Activated naive CD4-positive, alpha-beta T cell treated with anti-CD3 and anti-CD28 coated beads, Interleukin-2, amount 10 ng/mL, durations not matched to agents 7 days and 5 days (primary cell): Measurements from ENCODE around the gene PDLIM1.

ENCODE experiments used
- CTCF ChIA-PET: fragments of 350-600 bp; sonication (Branson Sonifier 250); formaldehyde crosslinking; loops from one replicate; lab custom pipeline; 2021; ENCODE audit warnings: antibody characterized with exemption; lab: Charles Lee
- DNase-seq: peaks from one replicate; pipeline ENCODE4 v3.0.0-alpha.2; 2020
- H3K27ac Mint-ChIP-seq: one replicate; pipeline ENCODE4 v1.8.0; 2021; ENCODE audit warnings: mild to moderate bottlenecking, moderate library complexity, mixed read lengths
- H3K27me3 Mint-ChIP-seq: one replicate; pipeline ENCODE4 v1.8.0; 2021; ENCODE audit warnings: mild to moderate bottlenecking, mixed read lengths
- H3K36me3 Mint-ChIP-seq: one replicate; pipeline ENCODE4 v1.8.0; 2021; ENCODE audit warnings: mixed read lengths
- H3K4me1 Mint-ChIP-seq: one replicate; pipeline ENCODE4 v1.8.0; 2021; ENCODE audit warnings: mixed read lengths
- H3K4me3 Mint-ChIP-seq: one replicate; pipeline ENCODE4 v1.8.0; 2021; ENCODE audit warnings: mild to moderate bottlenecking, moderate library complexity, mixed read lengths
- H3K9me3 Mint-ChIP-seq: one replicate; pipeline ENCODE4 v1.8.0; 2021; ENCODE audit warnings: mixed read lengths

PDLIM1 gene

GRCh38 chr10:95306318-95306650, 15.5 kb upstream of the PDLIM1 start:
- Mint-ChIP-seq H3K27ac (no peak overlapping the region), H3K27me3 (peaks cover 38% of the 10 kb centered on the region), H3K9me3 (no peaks in the 10 kb centered on the region), H3K4me3 (no peak overlapping the region), H3K4me1 (peaks cover 23% of the 10 kb centered on the region), H3K36me3 (no peaks in the 10 kb centered on the region)
- DNase-seq = no peak
- CTCF ChIA-PET = interaction anchor here (0.7 kb wide), 1 partner anchor 60 kb away, joined by 3 read pairs; no protein-coding TSS in a partner anchor

- Mint-ChIP-seq H3K27ac (no peak overlapping the region), H3K4me1 (peaks cover 21% of the 10 kb centered on the region), H3K4me3 (no peak overlapping the region), H3K36me3 (no peaks in the 10 kb centered on the region), H3K9me3 (no peaks in the 10 kb centered on the region), H3K27me3 (peaks cover 39% of the 10 kb centered on the region)
- DNase-seq = no peak
- CTCF ChIA-PET = no interaction called here
Measured at GRCh38 chr10:95305606-95306317, 15.0 kb upstream of the PDLIM1 start.

- DNase-seq = no peak
- Mint-ChIP-seq H3K4me1 (peaks cover 13% of the 10 kb centered on the region), H3K9me3 (no peaks in the 10 kb centered on the region), H3K4me3 (no peak overlapping the region), H3K27ac (no peak overlapping the region), H3K36me3 (no peaks in the 10 kb centered on the region), H3K27me3 (peaks cover 36% of the 10 kb centered on the region)
- CTCF ChIA-PET = no interaction called here
Measured at GRCh38 chr10:95304976-95305375, 14.2 kb upstream of the PDLIM1 start.

GRCh38 chr10:95304463-95304862, 13.7 kb upstream of the PDLIM1 start:
- CTCF ChIA-PET = no interaction called here
- Mint-ChIP-seq H3K9me3 (no peaks in the 10 kb centered on the region), H3K36me3 (no peaks in the 10 kb centered on the region), H3K27ac (no peak overlapping the region), H3K4me1 (peaks cover 8% of the 10 kb centered on the region), H3K4me3 (no peak overlapping the region), H3K27me3 (peaks cover 36% of the 10 kb centered on the region)
- no peak for DNase-seq

GRCh38 chr10:95303950-95304349, 13.1 kb upstream of the PDLIM1 start:
- no peaks in the 10 kb centered on the region for H3K36me3 Mint-ChIP-seq
- DNase-seq = no peak
- CTCF ChIA-PET = no interaction called here
- H3K4me1 Mint-ChIP-seq = peaks cover 5% of the 10 kb centered on the region
- H3K27me3 Mint-ChIP-seq = peaks cover 34% of the 10 kb centered on the region
- H3K9me3 Mint-ChIP-seq = no peaks in the 10 kb centered on the region
- no peak overlapping the region for H3K27ac Mint-ChIP-seq
- no peak overlapping the region for H3K4me3 Mint-ChIP-seq

- Mint-ChIP-seq H3K4me3 (no peak overlapping the region), H3K36me3 (no peaks in the 10 kb centered on the region), H3K4me1 (peaks cover under 1% of the 10 kb centered on the region), H3K27ac (no peak overlapping the region), H3K27me3 (peaks cover 30% of the 10 kb centered on the region), H3K9me3 (no peaks in the 10 kb centered on the region)
- no peak for DNase-seq
- CTCF ChIA-PET = no interaction called here
Measured at GRCh38 chr10:95303535-95303934, 12.7 kb upstream of the PDLIM1 start.

GRCh38 chr10:95300022-95300539, 9.3 kb upstream of the PDLIM1 start:
- CTCF ChIA-PET = no interaction called here
- Mint-ChIP-seq H3K4me1 (peaks cover 24% of the 10 kb centered on the region), H3K9me3 (no peaks in the 10 kb centered on the region), H3K4me3 (no peak overlapping the region), H3K27me3 (peaks cover 29% of the 10 kb centered on the region), H3K27ac (no peak overlapping the region), H3K36me3 (no peaks in the 10 kb centered on the region)
- DNase-seq = no peak

GRCh38 chr10:95297402-95297801, 6.6 kb upstream of the PDLIM1 start:
- CTCF ChIA-PET = interaction anchor here (1.9 kb wide), 1 partner anchor 66 kb away, joined by 5 read pairs; no protein-coding TSS in a partner anchor
- no peak for DNase-seq
- H3K4me1 Mint-ChIP-seq = peaks cover 42% of the 10 kb centered on the region

GRCh38 chr10:95296764-95297163, 6.0 kb upstream of the PDLIM1 start:
- Mint-ChIP-seq H3K36me3 (no peaks in the 10 kb centered on the region), H3K9me3 (no peaks in the 10 kb centered on the region), H3K27me3 (peaks cover 46% of the 10 kb centered on the region), H3K4me3 (no peak overlapping the region), H3K27ac (peak overlapping the region; percentile 33), H3K4me1 (peaks cover 45% of the 10 kb centered on the region)
- CTCF ChIA-PET = interaction anchor here (1.9 to 3.8 kb wide), 2 partner anchors 50 to 67 kb away, joined by 5 to 28 read pairs; no protein-coding TSS in a partner anchor
- DNase-seq = no peak

More at GRCh38 chr10:95297402-95297801, 6.6 kb upstream of the PDLIM1 start:
- Mint-ChIP-seq H3K27ac (no peak overlapping the region), H3K36me3 (no peaks in the 10 kb centered on the region), H3K27me3 (peaks cover 41% of the 10 kb centered on the region), H3K4me3 (no peak overlapping the region), H3K9me3 (no peaks in the 10 kb centered on the region)

- Mint-ChIP-seq H3K36me3 (no peaks in the 10 kb centered on the region), H3K4me3 (peak overlapping the region; percentile 60), H3K4me1 (peaks cover 53% of the 10 kb centered on the region), H3K9me3 (no peaks in the 10 kb centered on the region), H3K27ac (peak overlapping the region; percentile 93), H3K27me3 (peaks cover 48% of the 10 kb centered on the region)
- CTCF ChIA-PET = interaction anchor here (1.6 to 3.8 kb wide), 3 partner anchors 49 to 68 kb away, joined by 5 to 28 read pairs (median 7); no protein-coding TSS in a partner anchor
- peak; percentile 85 for DNase-seq
Measured at GRCh38 chr10:95295031-95295755, 4.4 kb upstream of the PDLIM1 start.

GRCh38 chr10:95293631-95294030, 2.8 kb upstream of the PDLIM1 start:
- H3K4me3 Mint-ChIP-seq = no peak overlapping the region
- H3K27ac Mint-ChIP-seq = peak overlapping the region; percentile 15
- CTCF ChIA-PET = interaction anchor here (3.8 kb wide), 1 partner anchor 47 kb away, joined by 28 read pairs; no protein-coding TSS in a partner anchor
- no peaks in the 10 kb centered on the region for H3K9me3 Mint-ChIP-seq
- H3K27me3 Mint-ChIP-seq = peaks cover 61% of the 10 kb centered on the region
- H3K36me3 Mint-ChIP-seq = peaks cover 2% of the 10 kb centered on the region
- DNase-seq = no peak
- H3K4me1 Mint-ChIP-seq = peaks cover 64% of the 10 kb centered on the region

GRCh38 chr10:95291365-95292039, 699 bp upstream of the PDLIM1 start:
- H3K27me3 Mint-ChIP-seq = peaks cover 66% of the 10 kb centered on the region
- no peaks in the 10 kb centered on the region for H3K9me3 Mint-ChIP-seq
- CTCF ChIA-PET = no interaction called here
- peak overlapping the region; percentile 30 for H3K27ac Mint-ChIP-seq
- peak overlapping the region; percentile 65 for H3K4me3 Mint-ChIP-seq
- DNase-seq = no peak
- H3K4me1 Mint-ChIP-seq = peaks cover 64% of the 10 kb centered on the region
- H3K36me3 Mint-ChIP-seq = peaks cover 2% of the 10 kb centered on the region

- no peaks in the 10 kb centered on the region for H3K9me3 Mint-ChIP-seq
- peak overlapping the region; percentile 81 for H3K4me3 Mint-ChIP-seq
- DNase-seq = no peak
- H3K36me3 Mint-ChIP-seq = peaks cover 2% of the 10 kb centered on the region
- peaks cover 52% of the 10 kb centered on the region for H3K4me1 Mint-ChIP-seq
- peaks cover 65% of the 10 kb centered on the region for H3K27me3 Mint-ChIP-seq
- H3K27ac Mint-ChIP-seq = no peak overlapping the region
- CTCF ChIA-PET = interaction anchor here (1.2 kb wide), 1 partner anchor 84 kb away, joined by 3 read pairs; no protein-coding TSS in a partner anchor
Measured at GRCh38 chr10:95289921-95290421, 832 bp downstream of the PDLIM1 start.
